OCI-LY7 (cell line): ENCODE measurements around the gene UGT1A3. TPM values are rescaled to one million over a fixed set of nuclear protein-coding genes. Genes with fewer than 3 reads are reported as not detected.

Experiments used
- BruUV-seq: library from RNA; stranded (reverse); fragments of 400-500 nt; replicated peaks from 2 replicates; lab custom pipeline; 2021; lab: Mats Ljungman, UMichigan
- CTCF ChIA-PET: fragments of 300-600 bp; sonication (Branson Sonifier 250); formaldehyde crosslinking; loops from one replicate; lab custom pipeline; 2022; ENCODE audit warnings: antibody characterized with exemption; ENCODE audit not compliant: unreplicated experiment; lab: Charles Lee
- POLR2A ChIA-PET: fragments of 300-600 bp; sonication (Branson Sonifier 250); formaldehyde crosslinking; loops from one replicate; lab custom pipeline; 2022; ENCODE audit warnings: antibody characterized with exemption; lab: Charles Lee
- DNase-seq: peaks from one replicate; pipeline ENCODE4 v3.0.0-alpha.2; 2015; ENCODE audit warnings: low spot score
- H2AFZ ChIP-seq: fragments of 200-600 bp; sonication (generic), shearing (Covaris generic); 2 replicates; pipeline ENCODE4 v1.6.1; 2014; ENCODE audit warnings: mild to moderate bottlenecking, antibody characterized with exemption, low read length, moderate library complexity
- H3K27ac ChIP-seq: fragments of 200-600 bp; sonication (generic); 2 replicates; pipeline ENCODE4 v1.5.1; 2014; ENCODE audit warnings: mixed run types, low read depth, mild to moderate bottlenecking, moderate library complexity, low read length, inconsistent platforms; ENCODE audit not compliant: poor library complexity, severe bottlenecking
- H3K36me3 ChIP-seq: fragments of 200-600 bp; sonication (generic); 2 replicates; pipeline ENCODE4 v1.6.1; 2014; ENCODE audit warnings: mild to moderate bottlenecking, antibody characterized with exemption, low read length, moderate library complexity, mixed read lengths; ENCODE audit not compliant: insufficient read depth
- H3K4me1 ChIP-seq: fragments of 200-600 bp; sonication (generic); 2 replicates; pipeline ENCODE4 v1.5.1; 2014; ENCODE audit warnings: mild to moderate bottlenecking, low read length; ENCODE audit not compliant: insufficient read depth, poor library complexity, severe bottlenecking
- H3K4me2 ChIP-seq: fragments of 200-600 bp; sonication (generic); 2 replicates; pipeline ENCODE4 v1.6.1; 2014; ENCODE audit warnings: mild to moderate bottlenecking, low read length
- H3K4me3 ChIP-seq: fragments of 200-600 bp; sonication (generic); 2 replicates; pipeline ENCODE4 v1.5.1; 2014; ENCODE audit warnings: mild to moderate bottlenecking, low read depth, low read length; ENCODE audit not compliant: poor library complexity, severe bottlenecking
- H3K79me2 ChIP-seq: fragments of 200-600 bp; sonication (generic); 2 replicates; pipeline ENCODE4 v1.6.1; 2016; ENCODE audit warnings: low read depth, mild to moderate bottlenecking, low read length, moderate library complexity, mixed read lengths; ENCODE audit not compliant: insufficient read depth
- H3K9me2 ChIP-seq: fragments of 200-600 bp; sonication (generic); 2 replicates; pipeline ENCODE4 v1.6.1; 2016; ENCODE audit warnings: mild to moderate bottlenecking, low read length, mixed read lengths; ENCODE audit not compliant: insufficient read depth
- H3K9me3 ChIP-seq: fragments of 200-600 bp; sonication (generic); 2 replicates; pipeline ENCODE4 v1.6.1; 2014; ENCODE audit warnings: mild to moderate bottlenecking, mixed run types, low read length, mixed read lengths
- H4K20me1 ChIP-seq: fragments of 200-600 bp; sonication (generic); 2 replicates; pipeline ENCODE4 v1.6.1; 2014; ENCODE audit warnings: mild to moderate bottlenecking, antibody characterized with exemption, low read length, moderate library complexity, mixed read lengths; ENCODE audit not compliant: insufficient read depth
- CTCF ChIP-seq: fragments of 200-600 bp; sonication (generic); conservative IDR thresholded peaks from 2 replicates; pipeline ENCODE4 v1.5.1; 2014; ENCODE audit warnings: mild to moderate bottlenecking, antibody characterized with exemption, low read length, moderate library complexity, mixed read lengths
- EZH2phosphoT487 ChIP-seq: fragments of 200-600 bp; sonication (generic); IDR thresholded peaks from 2 replicates; pipeline ENCODE4 v1.6.1; 2018; ENCODE audit warnings: low read depth, borderline replicate concordance, mild to moderate bottlenecking, mixed run types, antibody characterized with exemption, low read length, moderate library complexity, mixed read lengths
- intact Hi-C: fragments of 100-400 bp; cut with micrococcal nuclease; formaldehyde crosslinking; loops from one replicate; pipeline ENCODE4 v1.10.0; 2022; ENCODE audit not compliant: unreplicated experiment
- total RNA-seq, 2 experiments: library from RNA; depleted of rRNA in 1 of 2; stranded (reverse); fragments of >200 nt in 1 of 2; shearing (Covaris generic) in 1 of 2; gene quantifications; 2 replicates each; pipeline ENCODE4 v1.2.3, GENCODE V29; 2014 to 2022

Gene UGT1A3
- total RNA-seq, 2 experiments from 2014 or later, result not detected

GRCh38 chr2:233758849-233759248 lies 30.0 kb downstream of the UGT1A3 start:
- no peaks in the 10 kb centered on the region for H4K20me1 ChIP-seq
- ChIA-PET POLR2A (no interaction called here), CTCF (interaction anchor here (0.5 kb wide), 1 partner anchor 161 kb away, joined by 4 read pairs; no protein-coding TSS in a partner anchor)
- no peak overlapping the region for H3K4me3 ChIP-seq
- no peaks in the 10 kb centered on the region; the same call in 1 of the 2 replicates for H3K9me2 ChIP-seq
- no peaks in the 10 kb centered on the region for H3K9me3 ChIP-seq
- no peak overlapping the region for H3K4me2 ChIP-seq
- H3K27ac ChIP-seq, result no peak overlapping the region
- H3K79me2 ChIP-seq, result no peaks in the 10 kb centered on the region
- no peaks in the 10 kb centered on the region for H3K4me1 ChIP-seq
- DNase-seq, result no peak
- no peaks in the 10 kb centered on the region for H3K36me3 ChIP-seq
- no TSS peak for BruUV-seq
- H2AFZ ChIP-seq, result no peak overlapping the region
- intact Hi-C loops, result no loop called here
- TF ChIP-seq EZH2phosphoT487 (no peak), CTCF (no peak)

DNA sequence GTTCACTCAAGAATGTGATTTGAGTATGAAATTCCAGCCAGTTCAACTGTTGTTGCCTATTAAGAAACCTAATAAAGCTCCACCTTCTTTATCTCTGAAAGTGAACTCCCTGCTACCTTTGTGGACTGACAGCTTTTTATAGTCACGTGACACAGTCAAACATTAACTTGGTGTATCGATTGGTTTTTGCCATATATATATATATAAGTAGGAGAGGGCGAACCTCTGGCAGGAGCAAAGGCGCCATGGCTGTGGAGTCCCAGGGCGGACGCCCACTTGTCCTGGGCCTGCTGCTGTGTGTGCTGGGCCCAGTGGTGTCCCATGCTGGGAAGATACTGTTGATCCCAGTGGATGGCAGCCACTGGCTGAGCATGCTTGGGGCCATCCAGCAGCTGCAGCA lies 31.2 kb downstream of the UGT1A3 start, which contains the start of gene UGT1A1:
Gene UGT1A1, plus strand, starts transcription at position 228 of the 400 bp plus-strand sequence. Its CDS starts 18 bp downstream, at position 246.
- Histone ChIP-seq H2AFZ (no peak within 1 kb of the TSS), H3K9me2 (no peaks in the 10 kb centered on the region; the same call in 1 of the 2 replicates), H3K4me3 (no peak within 1 kb of the TSS), H3K36me3 (no peaks in the 10 kb centered on the region), H3K9me3 (no peaks in the 10 kb centered on the region), H3K27ac (no peak within 1 kb of the TSS), H3K79me2 (no peaks in the 10 kb centered on the region), H4K20me1 (no peaks in the 10 kb centered on the region), H3K4me1 (no peaks in the 10 kb centered on the region), H3K4me2 (no peak within 1 kb of the TSS)
- no peak for DNase-seq
- no peak for TF ChIP-seq CTCF
- no peak for TF ChIP-seq EZH2phosphoT487
- POLR2A ChIA-PET, result no interaction called here
- no TSS peak for BruUV-seq
- CTCF ChIA-PET, result no interaction called here
- intact Hi-C loops, result no loop called here

GRCh38 chr2:233761040-233761769 lies 32.4 kb downstream of the UGT1A3 start:
- no peaks in the 10 kb centered on the region for H3K79me2 ChIP-seq
- H3K36me3 ChIP-seq, result no peaks in the 10 kb centered on the region

More at GRCh38 chr2:233761040-233761769, 32.4 kb downstream of the UGT1A3 start:
- BruUV-seq, result no TSS peak
- H3K4me3 ChIP-seq, result no peak overlapping the region
- no peaks in the 10 kb centered on the region for H3K4me1 ChIP-seq
- no peaks in the 10 kb centered on the region for H3K9me3 ChIP-seq
- intact Hi-C loops, result no loop called here
- no peaks in the 10 kb centered on the region for H4K20me1 ChIP-seq
- no peak overlapping the region for H3K27ac ChIP-seq
- no peak for DNase-seq
- H2AFZ ChIP-seq, result no peak overlapping the region
- no peaks in the 10 kb centered on the region; the same call in 1 of the 2 replicates for H3K9me2 ChIP-seq
- POLR2A ChIA-PET, result interaction anchor here (0.5 kb wide), 1 partner anchor 267 kb away, joined by 3 read pairs; no protein-coding TSS in a partner anchor
- TF ChIP-seq EZH2phosphoT487 (no peak), CTCF (no peak)
- no peak overlapping the region for H3K4me2 ChIP-seq
- CTCF ChIA-PET, result no interaction called here
